GM18907 (cell line): Measurements from ENCODE around the gene TFB1M.
"Not testable (repeated sequence)": the region's sequence is repeated elsewhere in the genome, so short reads cannot be mapped to it uniquely, and the experiment has no call there.

Experiments
- ATAC-seq: cut with Tn5 transposase; IDR thresholded peaks from one replicate; pipeline ENCODE4 v1.9.1; 2021; ENCODE audit warnings: mild to moderate bottlenecking, moderate library complexity; ENCODE audit not compliant: unreplicated experiment

The TFB1M gene

DNA sequence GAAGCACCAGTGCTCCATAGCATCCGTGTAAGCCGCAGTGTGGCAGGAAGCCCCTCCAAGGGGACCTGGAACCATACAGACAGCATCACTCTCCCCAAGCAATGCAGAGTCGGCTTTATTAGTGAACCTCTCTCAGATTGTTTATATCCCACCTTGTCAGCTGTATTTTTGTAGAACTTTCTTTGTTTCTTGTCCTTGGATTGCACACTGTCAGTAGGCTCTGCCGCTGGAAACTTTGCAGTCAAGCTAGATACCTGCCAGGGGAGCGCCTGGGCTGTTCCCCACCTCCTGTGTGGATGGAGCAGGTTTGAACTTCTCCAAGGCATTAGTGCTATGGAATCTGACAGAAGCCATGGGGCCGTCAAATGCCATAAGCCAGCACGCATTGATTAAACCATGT is 69.1 kb downstream of the TFB1M start:
- no peak for ATAC-seq

DNA sequence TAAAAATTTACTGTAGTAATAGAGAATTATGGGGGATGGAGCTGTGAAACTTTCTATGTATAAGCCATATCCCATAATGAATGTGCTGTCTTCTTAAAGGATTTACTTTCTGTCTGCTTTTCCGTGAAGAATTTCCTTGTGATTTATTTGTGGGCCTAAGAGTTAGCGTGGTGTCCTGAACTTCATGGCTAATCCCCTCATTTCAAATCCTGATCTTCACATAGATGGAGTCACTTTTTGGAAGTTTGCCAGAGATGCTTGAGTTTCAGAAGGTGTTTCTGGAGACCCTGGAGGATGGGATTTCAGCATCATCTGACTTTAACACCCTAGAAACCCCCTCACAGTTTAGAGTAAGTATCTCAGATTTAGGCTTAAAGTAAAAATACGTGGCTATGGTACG is 69.8 kb downstream of the TFB1M start:
- ATAC-seq: no peak

DNA sequence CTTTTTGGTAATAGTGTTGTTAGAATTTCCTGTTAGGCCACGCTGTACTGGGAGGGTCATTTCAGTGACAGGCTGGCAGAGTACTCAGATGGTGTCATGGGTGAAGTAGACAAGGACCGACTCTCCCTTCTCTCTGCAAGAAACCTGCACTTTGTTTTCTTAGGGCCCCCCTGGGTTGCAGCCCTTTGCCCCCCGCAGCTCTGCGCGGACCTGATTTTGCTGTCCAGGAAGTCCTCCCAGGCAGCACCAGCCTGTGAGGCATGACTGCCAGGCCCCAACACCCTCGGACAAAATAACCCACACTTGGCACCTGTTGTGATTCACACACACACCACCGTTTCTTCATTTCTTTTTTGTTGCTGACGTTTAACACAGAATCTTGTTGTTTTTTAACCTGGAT is 72.3 kb downstream of the TFB1M start:
- ATAC-seq: no peak

DNA sequence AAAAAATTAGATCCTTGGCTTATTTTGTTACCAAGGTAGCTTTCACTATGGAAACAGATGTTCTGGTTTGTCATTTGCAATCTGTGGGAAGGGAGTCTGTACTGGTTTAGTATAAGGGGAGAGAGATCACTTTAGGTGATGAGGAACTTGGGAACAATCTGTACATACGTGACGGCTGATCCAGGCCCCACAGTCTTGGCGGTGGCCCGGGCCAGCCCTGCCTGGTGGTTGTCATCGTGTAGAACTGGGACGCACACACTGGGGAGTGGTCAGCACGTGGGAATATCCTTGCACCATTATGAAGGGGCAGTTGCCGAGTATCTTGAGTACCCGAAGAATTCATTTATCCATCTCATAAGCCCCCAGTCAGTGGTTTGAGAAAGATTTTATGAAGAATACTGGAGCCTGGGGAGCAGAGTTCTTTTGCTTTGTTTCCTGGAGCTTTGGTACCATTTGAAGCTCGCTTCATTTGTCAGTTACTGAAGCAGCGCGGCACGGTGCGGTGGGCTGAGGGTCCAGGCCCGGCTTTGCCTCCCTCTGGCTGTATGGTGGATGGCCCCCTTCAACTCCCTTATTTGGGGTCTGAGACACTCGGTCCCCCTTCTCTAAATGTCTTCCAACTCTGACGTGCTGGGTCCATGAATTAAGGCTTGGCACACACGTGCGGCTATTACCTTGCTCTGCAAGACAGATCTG is 73.2 kb downstream of the TFB1M start:
- no peak for ATAC-seq

DNA sequence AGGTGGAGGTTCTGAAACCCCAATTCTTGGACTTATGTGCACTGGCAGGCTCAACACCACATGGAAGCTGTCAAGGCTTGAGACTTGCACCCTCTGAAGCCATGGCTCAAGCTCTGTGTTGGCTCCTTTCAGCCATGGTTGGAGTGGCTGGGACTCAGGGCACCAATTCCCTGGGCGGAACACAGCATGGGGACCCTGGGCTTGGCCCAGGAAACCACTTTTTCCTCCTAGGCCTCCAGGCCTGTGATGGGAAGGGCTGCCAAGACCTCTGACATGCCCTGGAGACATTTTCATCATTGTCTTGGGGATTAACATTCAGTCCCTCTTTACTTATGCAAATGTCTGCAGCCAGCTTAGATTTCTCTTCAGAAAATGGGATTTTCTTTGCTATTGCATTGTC is 76.7 kb downstream of the TFB1M start:
- no peak for ATAC-seq

DNA sequence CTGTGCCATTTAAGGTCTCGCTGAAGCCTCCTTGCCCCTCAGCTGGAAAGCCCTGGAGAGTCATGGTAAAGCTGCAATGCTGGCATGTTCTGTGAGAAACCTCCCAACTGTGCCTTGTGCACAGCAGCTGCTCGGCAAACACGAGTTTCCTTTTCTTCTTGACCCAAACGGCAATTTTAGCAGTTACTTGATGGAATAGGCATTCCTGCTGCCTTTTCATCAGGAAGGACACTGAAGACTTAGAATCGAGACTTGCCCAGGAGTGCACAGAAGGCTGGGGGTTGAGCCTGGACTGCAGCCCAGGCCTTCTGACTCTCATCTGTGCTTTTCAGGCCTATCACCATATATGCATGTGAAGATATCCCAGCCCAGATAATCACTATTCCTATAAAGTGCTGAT is 79.2 kb downstream of the TFB1M start:
- no peak for ATAC-seq

DNA sequence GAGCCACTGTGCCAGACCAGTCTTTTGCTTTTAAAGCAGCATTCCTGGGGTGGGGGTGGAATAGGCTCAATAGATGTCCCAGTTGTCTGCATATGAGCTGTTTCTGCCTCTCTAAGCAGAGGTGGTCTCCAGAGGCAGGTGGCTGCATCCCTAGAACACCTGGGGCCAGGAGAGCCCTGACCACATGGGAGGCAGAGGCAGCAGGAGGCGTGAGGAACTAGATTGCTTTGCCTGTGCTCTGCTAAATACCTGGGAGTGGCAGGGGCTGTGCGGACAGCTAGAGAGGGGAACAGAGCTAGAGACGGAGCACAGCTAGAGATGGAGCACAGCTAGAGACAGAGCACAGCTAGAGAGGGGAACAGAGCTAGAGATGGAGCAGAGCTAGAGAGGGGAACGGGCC is 79.6 kb downstream of the TFB1M start:
- ATAC-seq: no peak

DNA sequence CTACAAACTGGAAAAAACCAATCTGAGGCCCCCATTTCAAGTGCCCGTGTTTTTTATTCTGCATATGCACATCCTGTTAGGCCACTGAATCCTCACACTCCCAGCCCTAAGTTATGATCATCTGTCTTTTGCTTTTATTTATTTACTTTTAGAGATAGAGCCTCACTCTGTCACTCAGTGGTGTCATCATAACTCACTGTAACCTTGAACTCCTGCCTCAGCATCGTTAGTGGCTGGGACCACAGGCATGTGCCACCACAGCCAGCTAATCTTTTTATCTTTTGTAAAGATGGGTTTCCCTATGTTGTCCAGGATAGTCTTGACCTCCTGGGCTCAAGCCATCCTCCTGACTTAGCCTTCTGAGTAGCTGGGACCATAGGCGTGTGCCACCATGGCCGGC is 80.1 kb downstream of the TFB1M start:
- ATAC-seq: no peak

DNA sequence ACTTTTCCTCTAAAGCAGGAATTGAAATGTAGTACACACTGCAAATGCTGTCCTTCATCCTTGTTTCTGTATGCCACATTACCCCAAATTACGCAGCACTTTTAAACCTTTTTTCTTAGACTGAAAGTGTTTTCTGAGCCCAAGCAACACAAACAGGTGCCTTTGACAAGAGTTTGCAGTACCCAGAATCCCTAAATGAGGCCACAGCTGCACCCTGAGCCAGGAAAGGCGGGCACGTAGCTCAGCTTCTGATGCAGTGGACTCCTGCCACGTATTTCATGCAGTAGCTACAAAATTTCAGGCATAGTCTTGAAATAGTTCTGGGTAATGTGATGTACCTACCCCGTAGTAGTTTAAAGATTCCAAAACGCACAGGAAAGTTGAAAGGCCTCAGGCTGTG is 81.4 kb downstream of the TFB1M start:
- no peak for ATAC-seq

DNA sequence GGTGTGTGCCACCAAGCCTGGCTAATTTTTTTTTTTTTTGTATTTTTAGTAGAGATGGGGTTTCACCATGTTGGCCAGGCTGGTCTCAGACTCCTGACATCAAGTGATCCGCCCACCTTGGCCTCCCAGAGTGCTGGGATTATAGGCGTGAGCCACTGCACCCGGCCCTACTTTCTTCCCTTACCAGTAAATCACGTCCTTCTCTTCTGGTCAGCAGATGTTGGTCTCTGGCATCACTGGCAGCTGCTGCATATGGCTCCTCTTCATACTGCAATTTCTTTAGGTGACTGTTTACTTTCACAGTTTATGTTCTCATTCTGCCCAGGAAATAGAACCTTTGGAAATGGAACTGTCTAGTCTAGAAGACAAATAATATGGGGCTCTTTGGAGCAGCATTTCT is 83.3 kb downstream of the TFB1M start:
- not testable (repeated sequence) for ATAC-seq

DNA sequence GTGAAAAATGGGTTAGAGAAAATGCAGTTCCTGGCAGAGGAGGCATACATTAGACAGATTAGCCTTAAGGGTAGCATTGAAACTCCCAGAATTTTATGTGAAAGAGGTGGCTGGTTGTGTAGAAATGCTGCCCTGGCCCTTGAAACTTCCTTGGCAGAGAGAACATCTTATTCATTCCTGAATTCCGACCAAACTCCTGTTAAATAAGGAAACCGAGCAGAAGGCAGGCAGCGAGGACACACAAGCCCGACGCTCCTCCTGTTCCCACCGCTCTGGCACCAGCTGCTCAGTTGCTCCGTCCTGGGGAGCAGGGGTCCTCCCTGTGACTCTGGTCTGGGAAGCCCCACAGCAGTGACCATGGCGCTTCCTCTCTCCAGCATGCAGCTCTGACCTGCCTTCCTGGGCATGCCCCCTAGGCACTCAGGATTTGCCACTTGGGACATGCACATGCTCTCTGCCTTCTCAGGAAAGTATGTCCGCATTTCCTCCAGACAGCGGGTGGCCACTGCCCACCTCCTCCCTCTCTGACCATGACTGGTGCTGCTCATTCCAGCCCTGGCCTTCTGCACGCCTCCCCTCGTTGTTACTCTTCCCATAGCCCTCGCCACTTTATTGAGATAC is 85.6 kb downstream of the TFB1M start:
- ATAC-seq: no peak

DNA sequence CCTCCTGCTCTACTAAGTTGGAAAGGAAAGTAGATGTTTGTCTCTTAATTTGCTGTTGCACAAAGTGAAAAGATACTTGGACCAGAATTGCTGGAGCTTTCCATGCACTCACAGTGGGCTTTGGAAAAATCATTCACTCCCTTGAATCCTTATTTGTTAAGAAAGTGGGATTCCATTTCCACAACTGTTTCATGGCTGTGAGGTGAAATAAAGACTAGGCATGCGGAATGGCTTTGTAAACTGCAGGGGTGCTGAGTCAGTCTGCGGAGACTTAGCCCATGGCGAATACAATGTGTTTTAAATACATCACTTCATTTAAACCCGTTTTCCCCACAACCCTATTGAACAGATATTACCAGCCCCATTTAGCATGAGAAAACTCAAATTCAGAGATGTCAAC is 87.2 kb downstream of the TFB1M start:
- ATAC-seq: no peak

DNA sequence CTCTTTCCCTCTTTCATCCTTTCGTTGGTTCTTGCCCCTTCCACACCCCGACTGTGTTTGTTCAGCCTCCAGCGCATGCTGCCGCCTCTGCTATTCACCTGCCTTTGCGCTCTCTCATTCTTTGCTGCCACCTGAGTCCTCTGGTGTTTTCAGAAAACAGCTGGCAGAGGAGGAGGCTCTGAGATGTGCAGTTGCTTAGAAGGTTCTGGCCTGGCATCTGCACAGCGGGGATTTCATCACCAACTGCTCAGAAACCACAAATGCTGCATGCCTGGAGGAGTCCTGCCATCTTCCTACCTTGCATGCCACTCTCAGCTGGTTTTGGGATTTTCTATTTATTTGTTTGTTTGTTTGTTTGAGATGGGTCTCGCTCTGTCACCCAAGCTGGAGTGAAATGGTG is 89.7 kb downstream of the TFB1M start:
- no peak for ATAC-seq

DNA sequence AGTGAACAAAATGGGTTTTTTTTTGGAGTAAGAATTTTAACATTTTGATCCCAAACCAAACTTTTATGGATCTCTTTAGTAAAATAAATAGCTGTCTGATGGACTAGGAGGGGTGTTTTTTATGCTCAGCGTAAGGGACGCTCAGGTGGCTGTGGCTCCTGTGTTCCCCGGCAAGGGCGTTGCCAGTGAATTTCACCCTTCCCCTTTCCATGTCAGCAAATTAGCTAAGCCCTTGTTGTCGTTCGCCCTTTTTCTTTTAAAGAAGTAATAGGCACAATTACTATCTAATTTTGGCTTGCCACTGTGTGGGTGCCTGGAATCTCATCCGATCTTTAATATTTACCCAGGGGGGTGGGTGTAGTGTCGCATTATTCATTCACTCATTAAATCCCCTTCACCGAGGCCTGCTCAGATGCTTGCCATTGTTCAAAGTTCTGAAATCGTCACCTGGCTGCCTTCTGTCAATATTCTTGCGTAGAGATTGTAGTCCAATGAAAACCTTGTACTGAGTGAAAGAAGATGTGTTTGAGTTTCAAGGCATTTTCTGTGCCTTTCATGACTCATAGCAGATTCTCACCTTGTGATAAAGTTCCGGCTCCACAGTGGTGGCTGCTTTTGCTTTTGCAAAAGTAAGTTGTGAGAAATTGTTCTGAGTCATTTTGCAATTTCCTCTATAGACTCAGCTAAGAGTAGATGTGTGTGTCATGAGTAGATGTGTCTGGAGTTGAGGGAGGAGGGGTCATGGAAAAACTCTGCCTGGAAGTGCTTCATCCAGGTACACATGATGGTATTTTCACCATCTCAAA is 90.4 kb downstream of the TFB1M start:
- ATAC-seq: peak; percentile 95

DNA sequence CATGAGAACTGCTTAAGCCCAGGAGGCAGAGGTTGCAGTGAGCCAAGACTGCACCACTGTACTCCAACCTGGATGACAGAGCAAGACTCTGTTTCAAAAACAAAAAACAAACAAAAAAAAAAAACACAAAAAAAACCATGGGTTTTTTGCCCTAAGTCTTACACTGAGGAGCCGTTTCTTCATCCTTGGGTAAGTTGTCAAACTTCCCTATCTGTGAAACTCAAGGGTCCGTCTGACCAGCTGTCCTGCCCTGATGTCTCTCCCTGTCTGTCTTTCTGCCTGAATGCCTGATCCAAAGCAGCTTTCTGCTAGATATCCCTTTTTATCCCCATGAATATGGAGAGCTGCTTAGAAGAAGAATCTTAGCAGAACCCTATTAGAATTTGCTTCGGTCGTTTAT is 91.8 kb downstream of the TFB1M start:
- ATAC-seq: no peak

DNA sequence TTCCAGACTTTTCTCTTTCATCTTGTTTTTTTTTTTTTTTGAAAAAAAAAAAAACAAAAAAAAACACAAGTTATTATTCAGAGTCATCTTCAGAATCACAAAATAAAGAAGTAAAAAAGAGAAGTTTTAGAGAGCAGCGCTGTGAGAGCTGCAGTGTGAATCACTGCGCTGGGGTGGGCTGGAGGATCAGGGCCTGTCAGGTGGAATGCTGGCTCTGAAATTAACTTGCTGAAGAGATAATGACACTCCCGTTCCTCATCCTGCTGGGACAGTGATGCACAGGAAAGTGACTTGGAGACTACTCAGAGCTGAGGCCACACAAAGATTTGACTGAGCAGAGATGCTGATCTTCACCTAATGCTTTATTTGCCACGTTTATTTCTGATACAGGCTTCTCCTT is 93.2 kb downstream of the TFB1M start:
- ATAC-seq: no peak

DNA sequence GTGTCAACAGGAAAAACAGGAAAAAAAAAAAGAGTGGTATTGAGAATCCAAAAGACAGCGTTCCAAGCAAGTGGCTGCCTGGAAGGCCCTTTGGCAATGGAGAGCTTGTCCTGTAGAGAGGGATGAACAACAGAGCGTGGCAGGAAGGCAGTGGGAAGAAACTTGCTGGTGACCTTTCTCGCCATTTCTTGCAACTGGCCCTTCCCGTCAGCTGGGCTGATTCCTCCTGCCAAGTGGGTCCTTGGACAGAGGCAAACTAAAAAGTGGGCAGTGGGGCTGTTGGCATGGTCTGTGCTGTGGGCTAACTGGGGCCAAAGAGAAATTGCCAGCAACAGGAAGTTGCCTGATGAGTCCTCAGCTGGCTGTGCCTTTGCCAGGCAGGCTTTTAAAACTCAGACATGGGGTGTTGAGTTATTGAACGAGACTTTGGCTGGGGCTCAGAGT is 94.4 kb downstream of the TFB1M start:
- ATAC-seq: no peak

DNA sequence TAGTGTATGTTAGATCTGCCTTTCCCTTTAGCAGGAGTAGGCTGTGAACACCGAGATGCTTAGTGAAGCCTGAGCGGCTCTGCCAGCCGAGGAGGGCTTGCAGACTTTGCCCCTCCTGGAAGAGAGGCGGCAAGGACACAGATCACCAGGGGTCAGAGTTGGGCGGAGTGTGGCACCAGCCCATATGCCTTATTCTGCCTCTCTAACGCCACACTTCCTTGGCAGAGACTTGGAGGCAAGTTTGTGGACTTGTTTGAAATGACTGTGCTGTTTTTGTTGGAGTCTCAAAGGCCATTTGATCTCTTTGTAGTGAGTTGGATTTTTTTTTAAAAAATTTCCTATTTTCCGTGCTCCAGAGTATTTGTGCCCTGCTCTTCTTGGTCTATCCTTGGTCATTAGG is 95.0 kb downstream of the TFB1M start:
- ATAC-seq: no peak

DNA sequence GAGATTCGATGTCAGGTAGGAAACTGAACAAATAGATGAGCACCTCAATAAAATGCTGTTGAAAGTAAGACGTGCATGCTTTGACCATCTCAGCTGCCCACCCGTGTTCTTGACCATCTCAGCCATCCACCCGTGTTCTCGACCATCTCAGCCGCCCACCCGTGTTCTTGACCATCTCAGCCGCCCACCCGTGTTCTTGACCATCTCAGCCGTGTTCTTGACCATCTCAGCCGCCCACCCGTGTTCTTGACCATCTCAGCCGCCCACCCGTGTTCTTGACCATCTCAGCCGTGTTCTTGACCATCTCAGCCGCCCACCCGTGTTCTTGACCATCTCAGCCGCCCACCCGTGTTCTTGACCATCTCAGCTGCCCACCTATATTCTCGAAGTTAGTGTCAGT is 95.6 kb downstream of the TFB1M start:
- ATAC-seq: not testable (repeated sequence)

DNA sequence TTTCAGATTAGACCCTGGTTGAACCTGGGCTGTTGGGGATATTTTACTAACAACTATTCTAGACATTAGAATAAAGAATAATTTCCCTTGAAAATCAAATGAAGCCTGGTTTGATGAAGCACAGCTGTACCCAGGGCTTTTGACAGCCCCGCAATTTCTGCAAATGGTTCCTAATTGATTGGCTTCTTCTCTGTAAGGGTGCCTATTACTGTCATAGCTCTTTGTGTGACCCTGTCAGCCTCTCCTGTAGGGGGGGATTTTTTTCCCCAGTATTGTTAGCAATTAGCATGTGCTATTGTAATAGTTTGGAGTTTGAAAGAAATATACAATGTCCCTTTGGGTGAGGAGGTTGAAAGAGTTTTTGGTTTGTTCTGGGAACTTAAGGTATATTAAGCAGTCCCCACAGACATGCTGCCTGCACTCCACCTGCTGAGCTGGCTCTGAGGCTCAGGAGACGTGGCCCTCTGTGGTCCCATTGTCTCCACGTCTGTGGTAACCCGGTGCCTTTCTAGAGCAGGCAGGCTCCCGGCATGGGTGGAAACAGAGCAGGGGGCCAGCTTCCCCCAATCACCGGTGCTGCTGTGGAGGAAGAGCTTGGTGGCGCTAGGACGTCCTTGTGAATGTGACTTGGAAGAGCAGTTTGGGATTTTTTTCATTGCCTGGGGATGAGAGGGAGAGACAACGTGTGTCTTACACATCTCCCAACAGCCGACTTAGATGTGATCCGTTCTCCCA is 97.8 kb downstream of the TFB1M start:
- no peak for ATAC-seq

DNA sequence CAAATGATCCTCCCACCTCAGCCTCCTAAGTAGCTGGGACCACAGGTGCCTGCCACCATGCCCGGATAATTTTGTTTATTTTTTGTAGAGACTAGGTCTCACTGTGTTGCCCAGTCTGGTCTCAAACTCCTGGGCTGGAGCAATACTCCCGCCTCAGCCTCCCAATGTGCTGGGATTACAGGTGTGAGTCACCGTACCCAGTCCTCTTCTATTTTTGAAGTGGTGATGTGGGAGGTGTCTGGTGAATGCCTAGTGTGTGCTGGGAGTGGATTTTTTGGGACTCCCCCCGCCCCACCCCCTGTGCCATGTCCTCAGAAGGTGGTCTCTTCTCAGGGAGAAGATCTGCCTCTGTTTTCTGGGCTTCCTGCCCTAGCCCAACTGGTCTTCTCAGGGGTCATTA is 98.4 kb downstream of the TFB1M start:
- no peak for ATAC-seq
